Right cardiac atrium (tissue), 5 donors: ENCODE results near the gene SLC11A2. TPM values are rescaled to one million over a fixed set of nuclear protein-coding genes. Genes with fewer than 3 reads are reported as not detected.

Experiments
- ATAC-seq, 2 donors: fragments of 200-7000 bp; cut with Tn5 transposase; one replicate each; pipeline versions ENCODE4 v1.8.0 to v1.9.1; 2020; ENCODE audit warnings: moderate library complexity in 2 of 2, mild to moderate bottlenecking in 1 of 2
- DNase-seq, 3 donors: peaks; one replicate each; pipeline ENCODE4 v3.0.0-alpha.2; 2020
- H3K27ac ChIP-seq: one replicate; pipeline ENCODE4 v1.5.1; 2013; ENCODE audit warnings: mild to moderate bottlenecking, low read length, control low read depth, moderate library complexity
- H3K27me3 ChIP-seq: one replicate; pipeline ENCODE4 v1.6.1; 2013; ENCODE audit not compliant: control insufficient read depth, insufficient read depth
- H3K4me1 ChIP-seq: one replicate; pipeline ENCODE4 v1.6.1; 2013; ENCODE audit warnings: low read length; ENCODE audit not compliant: control insufficient read depth, insufficient read depth
- H3K4me3 ChIP-seq: one replicate; pipeline ENCODE4 v1.5.1; 2013; ENCODE audit warnings: low read length, control low read depth
- H3K9me3 ChIP-seq: one replicate; pipeline ENCODE4 v1.6.1; 2013; ENCODE audit warnings: low read length; ENCODE audit not compliant: control insufficient read depth
- WGBS: extraction: QIAGEN DNeasy Blood & Tissue Kit; methylation state at CpG from one replicate; pipeline ENCODE4 v1.1.7; 2013; 5-methylcytosine and 5-hydroxymethylcytosine counted together
- intact Hi-C, 4 donors: fragments of 100-400 bp; cut with DNase I; formaldehyde crosslinking; loops; one replicate each; pipeline versions ENCODE4 v1.11.0 to v1.14.0; 2022 to 2023
- long read RNA-seq, 4 donors: library from polyadenylated mRNA; unstranded; transcript quantifications; one replicate each; pipeline ENCODE4 v2.0.0, GENCODE V29; 2020 to 2021
- polyA plus RNA-seq: library from polyadenylated mRNA; stranded (reverse); fragments of 200-250 nt; gene quantifications from one replicate; pipeline ENCODE4 v1.2.3, GENCODE V29; 2013
- total RNA-seq, 4 donors: library from RNA; stranded (reverse); fragmentation: NEBNext Ultra II Directional; extraction: Animal tissue kit (Norgen Biotek cat#: 25700); gene quantifications; one replicate each; pipeline ENCODE4 v1.2.1, GENCODE V29; 2021
- donor health status: healthy with polysubstance abuse.
- donor health status: DM: no; HTN: yes; CAD: no.
- donor health status: DM: no; HTN: no; CAD: no.
- donor health status: DM: no; HTN: yes; CAD: no; lungs with severe emphysema.
- donor health status: DM: yes; HTN: yes; CAD: no.

SLC11A2 gene
- total RNA-seq (10 to 100 TPM; 42.6 to 52.4 (median 50.0) TPM), polyA plus RNA-seq (19.0 TPM)
- long read RNA-seq, donor 1, full-length matches to known transcripts: 65 of 93 reads
- long read RNA-seq, donor 1, partial matches to known transcripts: 13 of 93 reads
- long read RNA-seq, donor 1, other reads (novel, unspliced or antisense): 15 of 93 reads
- long read RNA-seq, donor 2, full-length matches to known transcripts: 24 of 35 reads
- long read RNA-seq, donor 2, partial matches to known transcripts: 3 of 35 reads
- long read RNA-seq, donor 2, other reads (novel, unspliced or antisense): 8 of 35 reads
- long read RNA-seq, donor 3, full-length matches to known transcripts: 125 of 207 reads
- long read RNA-seq, donor 3, partial matches to known transcripts: 54 of 207 reads
- long read RNA-seq, donor 3, other reads (novel, unspliced or antisense): 28 of 207 reads
- long read RNA-seq, donor 4, full-length matches to known transcripts: 26 of 45 reads
- long read RNA-seq, donor 4, partial matches to known transcripts: 9 of 45 reads
- long read RNA-seq, donor 4, other reads (novel, unspliced or antisense): 10 of 45 reads

DNA sequence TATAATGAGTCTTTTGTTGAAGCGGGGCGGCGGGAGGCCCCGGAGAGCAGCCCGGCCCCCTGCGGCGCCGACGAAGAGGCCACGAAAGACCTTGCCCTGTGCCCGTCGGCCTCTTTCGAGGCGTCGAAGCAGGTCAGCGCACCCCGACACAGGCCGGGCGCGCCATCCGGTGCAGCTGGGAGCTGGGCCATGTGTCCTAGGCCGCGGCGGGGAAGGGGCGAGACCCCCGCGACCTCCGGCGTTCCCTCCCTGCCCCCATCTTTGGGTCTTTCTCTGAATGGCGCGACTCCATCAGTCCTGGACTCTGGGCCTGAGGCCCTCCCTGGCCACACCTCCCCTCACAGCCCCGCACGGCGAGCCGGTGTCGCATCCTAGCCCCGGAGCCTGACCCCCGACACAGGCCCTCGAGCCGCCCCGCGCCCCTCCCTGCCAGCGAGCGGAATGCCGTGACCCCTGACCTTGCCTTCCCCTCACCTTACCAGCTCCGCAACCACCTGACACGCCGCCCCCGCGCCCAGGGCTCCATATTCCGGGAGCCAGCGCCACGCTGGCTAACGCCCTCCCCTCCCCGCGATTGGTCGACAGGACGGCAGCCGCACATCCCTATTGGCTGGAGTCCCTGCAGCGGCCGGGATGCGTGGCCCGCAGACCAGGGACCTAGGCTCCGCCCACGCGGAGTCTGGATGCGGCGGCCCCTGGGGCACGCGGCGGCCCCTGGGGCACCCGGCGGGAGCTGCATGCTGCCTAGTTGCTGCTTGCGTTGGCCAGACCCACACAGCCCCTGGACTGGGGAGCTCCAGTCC, at the start of gene SLC11A2:
TSS of gene SLC11A2 (minus strand) at position 549 of the 803 bp plus-strand sequence. CDS start 15,656 bp downstream, outside the sequence.
- intact Hi-C loops: no loop called here
- Histone ChIP-seq H3K27me3 (no peaks in the 10 kb centered on the region), H3K27ac (peak within 1 kb of the TSS; percentile 89), H3K4me1 (peaks cover 3% of the 10 kb centered on the region), H3K4me3 (peak within 1 kb of the TSS; percentile 67), H3K9me3 (no peaks in the 10 kb centered on the region)
- WGBS: under 1% methylated on average over 74 of the region's 74 CpGs
- peak; percentile 97 to 98 (median 98) for DNase-seq
- ATAC-seq: peak; percentile 98

DNA sequence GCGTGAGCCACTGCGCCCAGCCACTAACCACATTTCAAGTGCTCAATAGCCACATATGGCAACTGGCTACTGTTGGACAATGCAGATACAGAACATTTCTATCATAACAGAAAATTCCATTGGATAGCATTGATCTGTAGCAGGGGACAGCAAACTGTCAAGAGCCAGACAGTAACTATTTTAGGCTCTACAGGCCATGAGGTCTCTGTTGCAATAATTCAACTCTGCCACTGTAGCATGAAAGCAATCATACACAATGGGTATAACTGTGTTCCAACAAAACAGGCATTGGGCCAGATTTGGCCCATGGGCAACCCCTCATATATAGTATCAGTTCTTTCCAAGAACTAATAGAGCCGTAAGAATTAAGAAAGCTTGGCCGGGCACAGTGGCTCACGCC, 49.2 kb upstream of the SLC11A2 start:
- peak overlapping the region; percentile 9 for H3K27ac ChIP-seq
- ATAC-seq (no peak), DNase-seq (no peak)
- intact Hi-C loops: no loop called here
- H3K27me3 ChIP-seq: no peaks in the 10 kb centered on the region
- H3K9me3 ChIP-seq: no peaks in the 10 kb centered on the region
- 89% methylated on average over 5 of the region's 5 CpGs for WGBS
- H3K4me1 ChIP-seq: peaks cover 8% of the 10 kb centered on the region
- no peak overlapping the region for H3K4me3 ChIP-seq

DNA sequence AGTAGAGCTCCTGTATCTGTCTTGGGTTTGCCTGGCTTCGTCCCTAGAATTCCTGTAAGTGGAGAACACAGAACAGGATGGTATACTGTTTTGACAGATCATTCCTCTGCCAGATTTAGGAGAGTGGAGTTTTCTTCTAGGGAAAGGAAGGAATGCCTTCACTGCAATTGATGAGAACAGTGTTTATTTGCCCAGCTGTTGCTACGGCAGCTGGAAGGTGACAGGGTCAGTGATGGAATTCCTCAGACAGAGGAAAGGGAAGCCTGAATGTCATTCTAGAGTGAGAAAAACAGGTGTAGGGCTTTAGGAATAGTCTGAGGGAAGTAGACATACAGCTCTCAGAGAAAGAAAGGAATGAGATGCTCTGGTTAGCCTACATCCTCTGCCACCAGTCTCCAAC, 45.5 kb upstream of the SLC11A2 start:
- H3K27me3 ChIP-seq: no peaks in the 10 kb centered on the region
- H3K4me3 ChIP-seq: no peak overlapping the region
- peaks cover 7% of the 10 kb centered on the region for H3K4me1 ChIP-seq
- DNase-seq (no peak), ATAC-seq (no peak)
- intact Hi-C loops: no loop called here
- WGBS: 80% methylated on average over 2 of the region's 2 CpGs
- H3K9me3 ChIP-seq: no peaks in the 10 kb centered on the region
- no peak overlapping the region for H3K27ac ChIP-seq

DNA sequence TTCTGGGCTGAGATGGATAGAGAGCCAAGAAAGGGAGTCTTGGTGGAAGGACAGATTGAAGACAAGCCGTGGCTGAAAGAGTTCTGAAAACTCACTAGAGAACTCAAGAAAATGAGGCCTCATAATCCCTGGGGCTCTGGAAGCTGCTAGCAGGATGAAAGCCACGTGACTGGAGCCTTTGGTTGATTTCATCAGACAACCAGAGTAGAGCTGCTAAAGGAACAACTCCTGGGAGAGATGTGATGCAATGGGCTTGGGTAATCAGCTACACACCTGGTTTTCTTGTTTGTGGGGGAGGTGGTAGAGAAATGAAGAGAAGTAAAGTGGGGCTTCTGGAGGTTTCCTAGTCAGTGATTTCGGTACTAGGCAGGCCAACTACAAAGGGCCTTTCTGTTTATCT, 43.8 kb upstream of the SLC11A2 start:
- H3K4me1 ChIP-seq: no peaks in the 10 kb centered on the region
- H3K27ac ChIP-seq: no peak overlapping the region
- DNase-seq (no peak), ATAC-seq (no peak)
- H3K4me3 ChIP-seq: no peak overlapping the region
- no peaks in the 10 kb centered on the region for H3K9me3 ChIP-seq
- WGBS: 77% methylated on average over 3 of the region's 3 CpGs
- intact Hi-C loops: no loop called here
- no peaks in the 10 kb centered on the region for H3K27me3 ChIP-seq

DNA sequence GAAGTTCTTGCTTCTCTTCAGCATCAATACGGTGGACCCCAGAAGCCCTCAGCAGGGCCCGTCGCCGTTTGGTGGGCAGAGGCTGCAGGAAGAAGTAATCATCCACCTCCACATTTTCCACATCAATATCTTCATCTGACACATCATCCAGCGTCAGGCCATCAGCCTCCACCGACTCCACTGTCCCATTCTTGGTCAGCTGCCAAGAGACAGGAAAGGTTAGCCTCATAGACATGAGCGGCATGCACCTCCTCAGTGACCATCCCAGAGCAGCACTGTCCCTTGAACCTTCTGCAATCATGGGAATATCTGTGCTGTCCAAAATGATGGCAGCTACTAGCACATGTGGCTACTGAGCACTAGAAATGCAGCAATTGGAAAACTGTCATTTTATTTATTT, 41.6 kb upstream of the SLC11A2 start:
- 55% methylated on average over 7 of the region's 7 CpGs for WGBS
- no peaks in the 10 kb centered on the region for H3K9me3 ChIP-seq
- H3K4me1 ChIP-seq: no peaks in the 10 kb centered on the region
- H3K27ac ChIP-seq: no peak overlapping the region
- DNase-seq (no peak), ATAC-seq (no peak)
- H3K4me3 ChIP-seq: no peak overlapping the region
- intact Hi-C loops: no loop called here
- H3K27me3 ChIP-seq: no peaks in the 10 kb centered on the region

DNA sequence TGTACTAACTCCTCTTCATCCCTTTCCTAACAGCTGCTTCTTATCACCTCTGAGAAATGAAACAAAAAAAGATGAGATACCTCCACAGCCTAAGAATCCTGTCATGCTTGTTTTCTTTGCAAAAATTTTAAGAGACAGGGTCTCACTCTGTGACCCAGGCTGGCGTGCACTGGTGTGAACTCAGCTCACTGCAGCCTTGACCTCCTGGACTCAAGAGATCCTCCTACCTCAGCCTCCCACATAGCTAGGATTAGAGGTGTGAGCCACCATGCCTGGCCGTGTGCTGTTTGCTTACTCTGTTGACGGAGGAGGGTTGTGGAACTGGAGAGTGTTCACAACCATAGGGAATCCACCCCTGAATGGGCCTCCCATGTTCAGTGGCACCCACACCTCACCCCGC, 41.0 kb upstream of the SLC11A2 start:
- Histone ChIP-seq H3K27ac (no peak overlapping the region), H3K27me3 (no peaks in the 10 kb centered on the region), H3K4me1 (no peaks in the 10 kb centered on the region), H3K9me3 (no peaks in the 10 kb centered on the region), H3K4me3 (no peak overlapping the region)
- WGBS: 86% methylated on average over 4 of the region's 4 CpGs
- ATAC-seq (no peak), DNase-seq (no peak)
- intact Hi-C loops: no loop called here

DNA sequence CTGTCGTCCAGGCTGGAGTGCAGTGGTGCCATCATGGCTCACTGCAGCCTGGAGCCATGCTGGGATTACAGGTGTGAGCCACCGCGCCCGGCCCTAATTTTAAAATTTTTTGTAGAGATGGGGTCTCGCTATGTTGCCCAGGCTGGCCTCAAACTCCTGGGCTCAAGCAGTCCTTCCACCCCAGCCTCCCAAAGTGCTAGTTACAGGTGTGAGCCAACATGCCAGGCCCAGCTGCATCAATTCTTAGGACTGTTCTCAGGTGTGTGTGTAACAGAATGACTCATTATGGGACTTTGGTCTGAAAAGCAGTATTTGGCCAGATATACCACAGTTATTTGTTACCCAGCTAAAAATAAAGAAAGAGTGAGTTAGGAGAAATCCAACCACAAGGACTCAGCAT, 39.3 kb upstream of the SLC11A2 start:
- no peaks in the 10 kb centered on the region for H3K4me1 ChIP-seq
- 94% methylated on average over 5 of the region's 5 CpGs for WGBS
- intact Hi-C loops: no loop called here
- H3K27ac ChIP-seq: no peak overlapping the region
- H3K9me3 ChIP-seq: no peaks in the 10 kb centered on the region
- ATAC-seq (no peak), DNase-seq (no peak)
- H3K27me3 ChIP-seq: no peaks in the 10 kb centered on the region
- H3K4me3 ChIP-seq: no peak overlapping the region

DNA sequence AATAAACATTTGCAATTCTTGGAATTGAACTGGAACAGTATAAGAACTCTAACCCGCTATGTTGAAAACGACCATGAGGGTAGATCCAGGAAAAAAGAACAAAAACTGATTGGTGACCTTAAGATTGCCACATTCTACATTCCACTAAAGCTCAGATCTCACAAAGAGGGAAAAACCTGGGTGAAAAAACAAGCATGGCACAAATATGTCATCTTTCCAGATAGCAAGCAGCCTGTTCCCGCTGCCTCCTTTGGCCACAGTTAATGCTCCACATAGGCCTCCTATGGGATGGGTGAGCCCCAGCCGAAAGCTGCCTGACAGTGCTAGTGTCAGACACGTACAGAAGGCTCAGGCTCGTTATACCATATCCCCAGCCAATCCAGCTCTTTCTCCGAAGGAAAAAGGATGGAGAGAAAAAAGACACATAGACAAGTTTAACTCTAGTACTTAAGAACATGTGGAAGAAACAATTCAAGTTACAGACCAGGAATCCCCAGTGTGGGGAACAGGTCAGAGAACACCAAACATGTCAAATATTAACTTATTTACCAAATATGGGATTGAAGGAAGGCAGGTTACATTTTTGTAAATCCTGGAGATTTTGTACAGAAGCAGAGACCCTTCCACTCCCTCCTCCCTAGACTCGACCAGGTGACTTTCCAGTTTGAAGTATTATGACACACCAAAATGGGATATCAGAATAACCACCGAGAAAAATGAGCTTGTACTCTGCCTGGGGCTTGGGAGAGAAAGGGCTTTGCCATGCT, 36.6 kb upstream of the SLC11A2 start:
- DNase-seq (no peak), ATAC-seq (peak in 1 of 2 donors; percentile 30)
- no peaks in the 10 kb centered on the region for H3K27me3 ChIP-seq
- WGBS: 79% methylated on average over 9 of the region's 9 CpGs
- no peak overlapping the region for H3K27ac ChIP-seq
- no peak overlapping the region for H3K4me3 ChIP-seq
- intact Hi-C loops: no loop called here
- no peaks in the 10 kb centered on the region for H3K4me1 ChIP-seq
- H3K9me3 ChIP-seq: no peaks in the 10 kb centered on the region

DNA sequence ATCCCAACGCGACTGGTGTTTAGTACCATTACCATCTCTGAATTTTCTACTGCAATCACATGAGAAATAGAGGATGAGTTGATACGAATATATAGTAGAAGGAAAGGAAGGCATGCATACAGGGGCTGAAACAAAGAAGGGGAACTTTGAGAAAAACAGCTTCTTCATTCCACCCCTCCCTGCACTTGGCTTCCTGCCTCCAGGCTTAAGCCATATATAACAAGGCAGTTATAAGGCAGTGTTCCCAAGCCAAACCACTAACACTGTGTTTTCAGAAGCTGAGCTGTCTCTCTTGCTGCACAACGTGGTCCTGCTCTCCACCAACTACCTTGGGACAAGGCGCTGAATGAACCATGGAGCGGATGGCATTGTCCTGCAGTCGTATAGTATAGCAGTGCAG, 32.9 kb upstream of the SLC11A2 start:
- Histone ChIP-seq H3K27me3 (no peaks in the 10 kb centered on the region), H3K4me1 (no peaks in the 10 kb centered on the region), H3K9me3 (no peaks in the 10 kb centered on the region), H3K4me3 (no peak overlapping the region), H3K27ac (no peak overlapping the region)
- DNase-seq: no peak
- 82% methylated on average over 7 of the region's 7 CpGs for WGBS
- ATAC-seq: no peak
- intact Hi-C loops: no loop called here

DNA sequence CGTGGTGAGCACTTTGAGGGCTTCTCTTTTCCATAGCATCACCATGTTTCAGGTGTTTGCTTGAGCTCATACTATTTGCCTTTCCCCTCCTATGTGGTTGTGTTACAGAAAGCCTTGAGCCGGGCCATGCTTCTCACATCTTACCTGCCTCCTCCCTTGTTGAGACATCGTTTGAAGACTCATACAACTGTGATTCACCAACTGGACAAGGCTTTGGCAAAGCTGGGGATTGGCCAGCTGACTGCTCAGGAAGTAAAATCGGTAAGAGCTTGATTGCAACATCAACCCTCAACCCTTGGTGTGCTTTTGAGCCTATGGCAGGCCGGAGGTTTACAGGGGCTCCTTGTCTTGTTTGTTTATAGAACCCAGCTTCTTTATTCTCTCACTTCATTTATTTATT, 30.1 kb upstream of the SLC11A2 start:
- H3K27me3 ChIP-seq: no peaks in the 10 kb centered on the region
- intact Hi-C loops: no loop called here
- no peaks in the 10 kb centered on the region for H3K4me1 ChIP-seq
- WGBS: 80% methylated on average over 5 of the region's 5 CpGs
- H3K9me3 ChIP-seq: no peaks in the 10 kb centered on the region
- DNase-seq (no peak), ATAC-seq (no peak)
- no peak overlapping the region for H3K4me3 ChIP-seq
- H3K27ac ChIP-seq: no peak overlapping the region
